ENCODE results near the gene TNFSF18.

Gene TNFSF18

DNA sequence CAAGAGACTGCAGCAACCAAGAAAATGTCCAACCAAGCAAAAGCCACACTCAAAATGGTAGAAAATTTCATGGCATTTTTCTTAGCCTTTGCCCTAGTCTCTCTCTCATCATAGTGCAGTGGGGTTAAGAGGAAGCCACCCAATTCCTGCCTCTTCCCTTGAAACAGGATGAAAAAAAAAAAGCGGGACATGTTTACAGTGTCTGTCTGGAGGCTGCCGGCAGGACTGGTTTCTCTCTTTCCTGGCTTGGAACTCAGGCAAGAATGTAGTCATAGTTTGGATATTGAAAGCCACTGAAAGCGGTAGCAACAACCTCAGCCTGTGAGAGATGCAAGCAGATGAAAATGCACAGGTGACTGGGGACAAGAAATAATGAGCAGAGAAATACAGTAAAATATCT is 13.3 kb upstream of the TNFSF18 start:
- Histone ChIP-seq H3K4me1 (ENCODE audit: control insufficient read depth, insufficient read depth, low read length) (no peaks in the 10 kb centered on the region), H3K4me3 (ENCODE audit: insufficient read depth, low read depth, low read length) (no peak overlapping the region), H3K27ac (ENCODE audit: insufficient read depth, low read depth, low read length, poor library complexity, severe bottlenecking) (no peak overlapping the region), H3K9me3 (ENCODE audit: control insufficient read depth, low read length) (no peaks in the 10 kb centered on the region), H3K36me3 (ENCODE audit: control insufficient read depth, insufficient read depth, low read length) (no peaks in the 10 kb centered on the region), H3K27me3 (ENCODE audit: control insufficient read depth, insufficient read depth, low read length, poor library complexity, severe bottlenecking) (no peaks in the 10 kb centered on the region)
- 95 to 96% methylated on average over 3 of the region's 3 CpGs for WGBS, 2 experiments

DNA sequence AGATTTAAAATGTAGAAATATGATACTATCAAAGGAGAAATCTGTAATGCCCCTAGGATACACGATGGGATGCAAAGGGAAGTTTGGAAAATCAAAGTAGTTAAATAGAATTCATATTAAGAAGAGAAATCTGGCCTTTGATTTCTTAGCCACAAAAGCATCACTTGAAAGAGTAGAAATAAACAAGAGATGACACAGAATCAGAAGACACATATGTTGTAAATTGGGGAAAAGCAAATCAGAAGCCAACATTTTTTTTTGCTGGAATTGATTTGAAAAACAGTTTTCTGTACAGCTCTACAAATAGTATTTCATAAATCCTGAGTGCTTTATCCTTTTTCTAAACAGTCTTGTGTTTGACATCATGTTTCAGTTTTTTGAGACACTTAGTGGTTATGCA is 12.4 kb upstream of the TNFSF18 start:
- Histone ChIP-seq H3K27ac (ENCODE audit: insufficient read depth, low read depth, low read length, poor library complexity, severe bottlenecking) (no peak overlapping the region), H3K4me3 (ENCODE audit: insufficient read depth, low read depth, low read length) (no peak overlapping the region), H3K9me3 (ENCODE audit: control insufficient read depth, low read length) (no peaks in the 10 kb centered on the region), H3K36me3 (ENCODE audit: control insufficient read depth, insufficient read depth, low read length) (no peaks in the 10 kb centered on the region), H3K27me3 (ENCODE audit: control insufficient read depth, insufficient read depth, low read length, poor library complexity, severe bottlenecking) (no peaks in the 10 kb centered on the region), H3K4me1 (ENCODE audit: control insufficient read depth, insufficient read depth, low read length) (no peaks in the 10 kb centered on the region)
- WGBS, 2 experiments, result 92 to 100% methylated on average over 1 of the region's 1 CpG

DNA sequence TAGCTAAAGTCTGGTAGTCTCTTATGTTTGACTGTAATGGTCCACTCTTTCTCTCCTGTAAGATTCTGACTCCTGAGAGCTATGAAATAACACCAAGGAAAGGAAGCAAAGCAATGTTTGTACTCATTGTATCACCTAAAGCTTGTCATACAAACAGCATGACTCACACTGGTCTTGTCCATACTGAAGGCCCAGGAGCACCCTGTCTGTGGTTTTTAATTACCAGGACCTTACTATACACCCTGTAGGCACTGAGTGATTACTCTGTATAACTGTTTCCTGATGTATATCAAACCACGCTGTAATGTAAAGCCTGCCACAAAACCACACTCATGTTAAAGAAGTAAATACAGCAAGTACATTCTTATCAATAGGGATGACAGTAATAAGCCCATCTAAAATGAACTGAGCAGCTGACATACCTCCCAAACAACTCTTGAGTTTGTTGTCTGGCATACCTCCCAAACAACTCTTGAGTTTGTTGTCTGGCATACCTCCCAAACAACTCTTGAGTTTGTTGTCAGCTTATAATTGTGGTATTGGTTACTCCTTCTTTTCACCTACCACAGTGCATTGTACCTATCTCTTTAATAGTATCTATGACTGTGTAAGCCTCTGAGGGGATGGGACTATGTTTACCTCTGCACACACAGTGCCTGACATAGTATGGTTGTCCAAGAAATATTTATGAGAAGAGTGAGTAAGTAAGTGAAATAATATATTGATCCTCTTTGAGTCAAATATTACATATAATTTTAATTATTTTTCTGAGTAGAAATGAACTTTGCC is 11.6 kb upstream of the TNFSF18 start:
- no peaks in the 10 kb centered on the region for H3K36me3 ChIP-seq (ENCODE audit: control insufficient read depth, insufficient read depth, low read length)
- no peak overlapping the region for H3K27ac ChIP-seq (ENCODE audit: insufficient read depth, low read depth, low read length, poor library complexity, severe bottlenecking)
- no peaks in the 10 kb centered on the region for H3K4me1 ChIP-seq (ENCODE audit: control insufficient read depth, insufficient read depth, low read length)
- H3K9me3 ChIP-seq (ENCODE audit: control insufficient read depth, low read length), result no peaks in the 10 kb centered on the region
- H3K4me3 ChIP-seq (ENCODE audit: insufficient read depth, low read depth, low read length), result no peak overlapping the region
- H3K27me3 ChIP-seq (ENCODE audit: control insufficient read depth, insufficient read depth, low read length, poor library complexity, severe bottlenecking), result no peaks in the 10 kb centered on the region
- 89 to 100% methylated on average over 1 of the region's 1 CpG for WGBS, 2 experiments

DNA sequence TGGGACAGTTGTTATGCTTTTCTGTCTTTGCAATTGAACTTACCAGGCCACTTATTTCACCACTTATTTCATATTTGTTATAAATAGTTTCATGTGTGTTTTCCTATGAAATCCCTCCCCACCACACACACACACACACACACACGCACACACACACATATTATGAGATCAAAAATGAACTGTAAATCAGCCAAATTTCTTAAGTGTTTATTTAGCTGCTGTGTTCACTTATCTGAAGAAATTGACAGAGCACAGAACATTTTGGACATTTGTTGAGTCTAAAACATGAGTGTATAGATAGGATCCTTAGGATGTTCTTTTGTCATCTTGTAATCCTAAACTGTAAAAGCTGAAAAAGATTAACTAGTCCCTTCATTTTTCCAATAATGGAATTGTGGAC is 7.8 kb upstream of the TNFSF18 start:
- no CpG with 5 or more reads among the region's 1 CpG for WGBS, 2 experiments

DNA sequence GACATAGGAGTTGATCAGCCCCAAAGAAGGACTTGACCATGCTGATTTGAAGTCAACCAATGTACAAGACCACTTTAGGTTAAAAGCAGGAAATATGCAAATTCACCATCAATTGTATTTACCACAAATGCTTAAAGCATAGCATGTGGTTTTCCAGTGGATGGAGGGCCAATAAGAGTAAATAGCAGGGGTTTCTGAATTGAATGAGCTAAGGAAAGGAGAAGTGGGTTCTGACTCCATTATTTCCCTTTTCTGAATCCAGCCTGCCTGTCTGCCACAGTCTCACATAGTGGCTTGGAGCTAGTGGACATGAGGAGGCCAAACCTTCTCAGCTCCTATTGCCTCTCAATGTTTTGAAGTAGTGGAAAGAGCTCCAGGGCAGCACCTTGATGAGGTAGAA is 7.2 kb upstream of the TNFSF18 start:
- no peaks in the 10 kb centered on the region for H3K4me1 ChIP-seq (ENCODE audit: control insufficient read depth, insufficient read depth, low read length)
- no peak overlapping the region for H3K27ac ChIP-seq (ENCODE audit: insufficient read depth, low read depth, low read length, poor library complexity, severe bottlenecking)
- no peak overlapping the region for H3K4me3 ChIP-seq (ENCODE audit: insufficient read depth, low read depth, low read length)
- H3K27me3 ChIP-seq (ENCODE audit: control insufficient read depth, insufficient read depth, low read length, poor library complexity, severe bottlenecking), result no peaks in the 10 kb centered on the region
- no peaks in the 10 kb centered on the region for H3K9me3 ChIP-seq (ENCODE audit: control insufficient read depth, low read length)
- no peaks in the 10 kb centered on the region for H3K36me3 ChIP-seq (ENCODE audit: control insufficient read depth, insufficient read depth, low read length)

More for the DNA sequence above, 7.8 kb upstream of the TNFSF18 start:
- Histone ChIP-seq H3K9me3 (ENCODE audit: control insufficient read depth, low read length) (no peaks in the 10 kb centered on the region), H3K4me1 (ENCODE audit: control insufficient read depth, insufficient read depth, low read length) (no peaks in the 10 kb centered on the region), H3K27me3 (ENCODE audit: control insufficient read depth, insufficient read depth, low read length, poor library complexity, severe bottlenecking) (no peaks in the 10 kb centered on the region), H3K27ac (ENCODE audit: insufficient read depth, low read depth, low read length, poor library complexity, severe bottlenecking) (no peak overlapping the region), H3K4me3 (ENCODE audit: insufficient read depth, low read depth, low read length) (no peak overlapping the region), H3K36me3 (ENCODE audit: control insufficient read depth, insufficient read depth, low read length) (no peaks in the 10 kb centered on the region)

DNA sequence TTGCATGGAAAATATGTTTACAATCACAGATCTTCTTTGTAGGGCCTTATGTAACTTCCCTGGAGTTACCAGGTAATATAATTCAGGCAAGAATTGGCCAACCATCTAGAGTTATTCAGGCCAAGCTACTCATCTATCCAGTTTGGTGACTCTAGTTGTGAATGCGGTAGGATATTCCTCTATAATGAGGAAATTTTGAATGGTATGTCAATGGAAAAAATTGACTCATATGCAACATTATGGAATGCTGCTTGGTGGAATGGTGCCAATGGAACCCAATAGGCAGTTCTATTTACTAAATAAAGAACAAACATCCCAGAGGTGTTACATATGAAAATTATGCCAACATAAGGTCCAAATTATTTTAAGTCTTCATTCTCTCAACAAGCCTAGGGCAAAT is 5.6 kb upstream of the TNFSF18 start:
- H3K4me3 ChIP-seq (ENCODE audit: insufficient read depth, low read depth, low read length), result no peak overlapping the region
- 88 to 100% methylated on average over 1 of the region's 1 CpG for WGBS, 2 experiments

DNA sequence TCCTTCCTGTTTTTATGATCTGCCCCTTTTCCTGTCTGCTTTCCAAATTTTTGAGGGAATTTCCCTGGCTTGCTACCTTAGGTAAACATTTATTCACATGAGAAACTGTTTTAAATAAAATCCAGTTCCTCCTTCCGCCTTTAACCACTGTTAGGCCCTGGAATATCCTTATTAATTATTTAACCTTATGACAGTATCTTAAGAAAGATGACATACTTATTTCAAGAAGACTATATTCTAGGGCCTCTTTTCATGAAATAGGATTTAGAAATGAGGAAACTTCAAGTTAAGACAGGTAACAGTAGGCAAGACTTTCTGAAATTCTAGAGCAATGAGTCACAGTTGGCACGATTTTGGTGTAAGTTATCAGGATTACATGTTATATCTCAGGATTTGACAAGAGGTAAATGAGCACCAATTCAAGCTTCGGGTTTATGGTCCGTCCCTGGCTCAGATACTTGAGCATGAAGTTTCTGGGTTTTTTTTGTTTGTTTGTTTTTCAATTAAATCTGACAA is 2.0 kb upstream of the TNFSF18 start:
- H3K36me3 ChIP-seq (ENCODE audit: control insufficient read depth, insufficient read depth, low read length), result no peaks in the 10 kb centered on the region
- H3K27ac ChIP-seq (ENCODE audit: insufficient read depth, low read depth, low read length, poor library complexity, severe bottlenecking), result no peak overlapping the region
- no peaks in the 10 kb centered on the region for H3K4me1 ChIP-seq (ENCODE audit: control insufficient read depth, insufficient read depth, low read length)
- H3K4me3 ChIP-seq (ENCODE audit: insufficient read depth, low read depth, low read length), result no peak overlapping the region
- WGBS, 2 experiments, result 98 to 99% methylated on average over 3 to 4 of the region's 4 CpGs
- no peaks in the 10 kb centered on the region for H3K9me3 ChIP-seq (ENCODE audit: control insufficient read depth, low read length)
- H3K27me3 ChIP-seq (ENCODE audit: control insufficient read depth, insufficient read depth, low read length, poor library complexity, severe bottlenecking), result no peaks in the 10 kb centered on the region

More for the DNA sequence above, 5.6 kb upstream of the TNFSF18 start:
- Histone ChIP-seq H3K27me3 (ENCODE audit: control insufficient read depth, insufficient read depth, low read length, poor library complexity, severe bottlenecking) (no peaks in the 10 kb centered on the region), H3K27ac (ENCODE audit: insufficient read depth, low read depth, low read length, poor library complexity, severe bottlenecking) (no peak overlapping the region), H3K36me3 (ENCODE audit: control insufficient read depth, insufficient read depth, low read length) (no peaks in the 10 kb centered on the region), H3K4me1 (ENCODE audit: control insufficient read depth, insufficient read depth, low read length) (no peaks in the 10 kb centered on the region), H3K9me3 (ENCODE audit: control insufficient read depth, low read length) (no peaks in the 10 kb centered on the region)

DNA sequence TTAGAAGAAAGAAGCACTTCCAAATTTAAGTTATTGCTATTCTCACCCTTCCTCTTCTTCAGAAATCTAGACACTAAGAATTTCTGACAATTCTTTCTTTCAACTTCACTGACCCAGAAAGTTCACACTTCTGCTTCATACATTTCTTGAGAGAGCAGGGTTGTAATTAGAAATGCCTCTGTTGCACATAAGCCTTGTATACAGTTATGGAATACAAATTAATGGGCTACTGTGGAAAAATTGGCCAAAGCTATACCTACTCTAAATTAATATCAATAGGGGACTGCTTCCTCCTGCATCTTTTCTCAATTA is 1.5 kb downstream of the TNFSF18 start:
- Histone ChIP-seq H3K4me1 (ENCODE audit: control insufficient read depth, insufficient read depth, low read length) (no peaks in the 10 kb centered on the region), H3K27ac (ENCODE audit: insufficient read depth, low read depth, low read length, poor library complexity, severe bottlenecking) (no peak overlapping the region), H3K9me3 (ENCODE audit: control insufficient read depth, low read length) (no peaks in the 10 kb centered on the region), H3K36me3 (ENCODE audit: control insufficient read depth, insufficient read depth, low read length) (no peaks in the 10 kb centered on the region), H3K4me3 (ENCODE audit: insufficient read depth, low read depth, low read length) (no peak overlapping the region), H3K27me3 (ENCODE audit: control insufficient read depth, insufficient read depth, low read length, poor library complexity, severe bottlenecking) (no peaks in the 10 kb centered on the region)

DNA sequence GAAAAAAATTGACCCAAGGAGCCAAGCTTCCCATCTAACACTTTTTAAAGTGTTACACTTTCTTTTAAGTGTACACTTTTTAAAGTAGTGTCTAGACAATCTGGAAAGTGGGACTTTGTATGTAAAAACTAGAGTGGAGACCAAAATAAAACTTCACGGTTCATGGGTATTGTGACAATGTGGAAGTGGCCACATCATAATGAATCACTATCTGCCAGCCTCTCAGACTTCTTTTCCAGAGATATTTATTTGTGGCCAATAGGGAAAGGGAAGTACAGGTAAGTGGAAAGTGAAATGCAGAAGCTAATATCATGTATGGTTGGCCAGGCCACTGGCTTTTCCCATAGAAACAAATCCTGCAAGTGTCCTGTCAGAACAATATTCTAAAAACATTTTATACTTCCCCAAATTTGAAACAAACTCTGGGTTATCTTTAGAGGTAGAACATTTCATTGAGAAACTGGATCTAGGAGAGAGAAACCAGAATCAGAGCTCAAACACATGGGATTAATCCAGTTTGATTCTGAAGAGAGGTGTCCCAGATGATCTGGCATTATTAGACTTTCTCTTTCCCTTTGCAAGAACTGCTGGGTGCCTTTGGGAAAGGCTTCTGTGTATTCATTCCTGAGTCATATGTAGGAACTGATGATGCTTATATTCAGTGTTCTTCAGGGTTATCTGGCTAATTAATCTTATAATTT is 2.0 kb downstream of the TNFSF18 start:
- no peaks in the 10 kb centered on the region for H3K36me3 ChIP-seq (ENCODE audit: control insufficient read depth, insufficient read depth, low read length)
- 100% methylated on average over 1 of the region's 1 CpG for WGBS, 2 experiments
- H3K4me1 ChIP-seq (ENCODE audit: control insufficient read depth, insufficient read depth, low read length), result no peaks in the 10 kb centered on the region
- no peaks in the 10 kb centered on the region for H3K9me3 ChIP-seq (ENCODE audit: control insufficient read depth, low read length)
- no peaks in the 10 kb centered on the region for H3K27me3 ChIP-seq (ENCODE audit: control insufficient read depth, insufficient read depth, low read length, poor library complexity, severe bottlenecking)
- no peak overlapping the region for H3K4me3 ChIP-seq (ENCODE audit: insufficient read depth, low read depth, low read length)
- H3K27ac ChIP-seq (ENCODE audit: insufficient read depth, low read depth, low read length, poor library complexity, severe bottlenecking), result no peak overlapping the region

DNA sequence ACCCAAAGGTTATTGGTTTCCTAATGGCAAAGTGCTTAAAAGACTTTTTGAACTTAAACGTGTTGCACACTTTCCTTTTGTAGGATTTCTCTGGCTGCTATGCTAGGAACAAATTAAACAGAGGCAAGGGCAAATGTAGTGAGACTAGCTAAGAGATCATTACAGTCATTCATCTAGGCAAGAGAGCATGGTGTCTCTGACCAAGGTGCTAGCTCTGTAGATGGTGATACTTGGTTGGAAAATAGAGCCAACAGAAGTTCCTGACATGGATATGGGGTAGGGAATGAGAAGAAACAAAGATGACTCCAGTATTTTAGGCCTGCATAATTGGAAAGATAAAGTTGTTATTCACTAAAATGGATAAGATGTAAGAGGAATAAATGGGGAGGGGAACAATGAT is 6.1 kb downstream of the TNFSF18 start:
- no peak overlapping the region for H3K27ac ChIP-seq (ENCODE audit: insufficient read depth, low read depth, low read length, poor library complexity, severe bottlenecking)
- WGBS, 2 experiments, result 93 to 94% methylated on average over 1 of the region's 1 CpG

More for the DNA sequence above, 6.1 kb downstream of the TNFSF18 start:
- H3K4me1 ChIP-seq (ENCODE audit: control insufficient read depth, insufficient read depth, low read length), result no peaks in the 10 kb centered on the region
- H3K4me3 ChIP-seq (ENCODE audit: insufficient read depth, low read depth, low read length), result no peak overlapping the region
- no peaks in the 10 kb centered on the region for H3K27me3 ChIP-seq (ENCODE audit: control insufficient read depth, insufficient read depth, low read length, poor library complexity, severe bottlenecking)
- H3K9me3 ChIP-seq (ENCODE audit: control insufficient read depth, low read length), result no peaks in the 10 kb centered on the region
- no peaks in the 10 kb centered on the region for H3K36me3 ChIP-seq (ENCODE audit: control insufficient read depth, insufficient read depth, low read length)

Measured in ectodermal cell (in vitro differentiated cells).